ENCODE data around the gene ABCB8. TPM values are rescaled to one million over a fixed set of nuclear protein-coding genes. Genes with fewer than 3 reads are reported as not detected.

ABCB8 gene
- total RNA-seq, 1 donor from 2014 or later: 32.4 TPM

GRCh38 chr7:151057506-151057988 is 29.3 kb downstream of the ABCB8 start, which contains the start of gene CDK5:
Gene CDK5 (minus strand): TSS chr7:151057897. CDS start chr7:151057848, 49 bp downstream.
- no peak for DNase-seq (ENCODE audit: low spot score)

- DNase-seq (ENCODE audit: low spot score): peak; percentile 99
Observed at GRCh38 chr7:151057989-151058780, 29.9 kb downstream of the ABCB8 start.

GRCh38 chr7:151058781-151059366 is 30.6 kb downstream of the ABCB8 start:
- no peak for DNase-seq (ENCODE audit: low spot score)

- peak; percentile 84 for DNase-seq (ENCODE audit: low spot score)
Observed at GRCh38 chr7:151059367-151060112, 31.3 kb downstream of the ABCB8 start, which contains the start of gene SLC4A2. Gene SLC4A2 (plus strand): TSS chr7:151059589. CDS start chr7:151061988, 2,399 bp downstream.

GRCh38 chr7:151060113-151060415 is 31.8 kb downstream of the ABCB8 start:
- no peak for DNase-seq (ENCODE audit: low spot score)

GRCh38 chr7:151060416-151061212 is 32.4 kb downstream of the ABCB8 start:
- DNase-seq (ENCODE audit: low spot score): no peak

GRCh38 chr7:151061213-151062110 is 33.2 kb downstream of the ABCB8 start:
- DNase-seq (ENCODE audit: low spot score): no peak

- DNase-seq (ENCODE audit: low spot score): no peak
Observed at GRCh38 chr7:151062111-151062398, 33.8 kb downstream of the ABCB8 start.

- DNase-seq (ENCODE audit: low spot score): no peak
Observed at GRCh38 chr7:151062399-151063211, 34.4 kb downstream of the ABCB8 start.

GRCh38 chr7:151063212-151063561 is 34.9 kb downstream of the ABCB8 start:
- DNase-seq (ENCODE audit: low spot score): no peak

GRCh38 chr7:151064454-151064853 is 36.2 kb downstream of the ABCB8 start:
- DNase-seq (ENCODE audit: low spot score): no peak

GRCh38 chr7:151064993-151065392 is 36.7 kb downstream of the ABCB8 start:
- DNase-seq (ENCODE audit: low spot score): no peak

- DNase-seq (ENCODE audit: low spot score): no peak
Observed at GRCh38 chr7:151065516-151065915, 37.3 kb downstream of the ABCB8 start.

- DNase-seq (ENCODE audit: low spot score): no peak
Observed at GRCh38 chr7:151066273-151066974, 38.2 kb downstream of the ABCB8 start.

- no peak for DNase-seq (ENCODE audit: low spot score)
Observed at GRCh38 chr7:151068069-151068773, 40.0 kb downstream of the ABCB8 start.

GRCh38 chr7:151069841-151070573 is 41.8 kb downstream of the ABCB8 start:
- DNase-seq (ENCODE audit: low spot score): no peak

- DNase-seq (ENCODE audit: low spot score): no peak
Observed at GRCh38 chr7:151070574-151070960, 42.3 kb downstream of the ABCB8 start.

Data from ureter (tissue), 1 donor.